BJ (cell line): Measurements from ENCODE around the gene BCAS1. TPM values are rescaled to one million over a fixed set of nuclear protein-coding genes. Genes with fewer than 3 reads are reported as not detected.
A peak's percentile ranks its signal among the peaks of the same experiment; 100 is the strongest.

Source experiments
- CTCF ChIA-PET: fragments of 350-600 bp; formaldehyde crosslinking; extraction: SDS; loops from one replicate; lab custom pipeline; 2021; ENCODE audit warnings: antibody characterized with exemption, inconsistent platforms; lab: Yijun Ruan, JAX
- POLR2A ChIA-PET: fragments of 300-600 bp; sonication (Branson Sonifier 250); formaldehyde crosslinking; extraction: SDS; loops from one replicate; lab custom pipeline; 2021; ENCODE audit warnings: antibody characterized with exemption; lab: Charles Lee
- DNase-seq: peaks from one replicate; pipeline ENCODE4 v3.0.0-alpha.2; 2011; ENCODE audit warnings: low read depth
- H3K27me3 ChIP-seq: 2 replicates; pipeline ENCODE4 v1.6.0; 2011; ENCODE audit warnings: low read length; ENCODE audit not compliant: control insufficient read depth, insufficient read depth
- H3K36me3 ChIP-seq: 2 replicates; pipeline ENCODE4 v1.5.1; 2011; ENCODE audit warnings: low read length; ENCODE audit not compliant: control insufficient read depth, insufficient read depth
- H3K4me3 ChIP-seq: 2 replicates; pipeline ENCODE4 v1.5.1; 2011; ENCODE audit warnings: low read depth, mild to moderate bottlenecking, control low read depth, low read length
- polyA plus RNA-seq: library from polyadenylated mRNA; depleted of rRNA; stranded (reverse); fragments of >200 nt; gene quantifications from 2 replicates; pipeline ENCODE4 v1.2.3, GENCODE V29; 2011
- TF ChIP-seq, protein P1 (sequence below): IDR thresholded peaks from 2 replicates; pipeline ENCODE4 v1.5.1; 2011; ENCODE audit warnings: low read depth, mild to moderate bottlenecking, control low read depth, inconsistent platforms, low read length, moderate library complexity; ENCODE audit not compliant: insufficient read depth

The BCAS1 gene
- polyA plus RNA-seq, 1 experiment = not detected

DNA sequence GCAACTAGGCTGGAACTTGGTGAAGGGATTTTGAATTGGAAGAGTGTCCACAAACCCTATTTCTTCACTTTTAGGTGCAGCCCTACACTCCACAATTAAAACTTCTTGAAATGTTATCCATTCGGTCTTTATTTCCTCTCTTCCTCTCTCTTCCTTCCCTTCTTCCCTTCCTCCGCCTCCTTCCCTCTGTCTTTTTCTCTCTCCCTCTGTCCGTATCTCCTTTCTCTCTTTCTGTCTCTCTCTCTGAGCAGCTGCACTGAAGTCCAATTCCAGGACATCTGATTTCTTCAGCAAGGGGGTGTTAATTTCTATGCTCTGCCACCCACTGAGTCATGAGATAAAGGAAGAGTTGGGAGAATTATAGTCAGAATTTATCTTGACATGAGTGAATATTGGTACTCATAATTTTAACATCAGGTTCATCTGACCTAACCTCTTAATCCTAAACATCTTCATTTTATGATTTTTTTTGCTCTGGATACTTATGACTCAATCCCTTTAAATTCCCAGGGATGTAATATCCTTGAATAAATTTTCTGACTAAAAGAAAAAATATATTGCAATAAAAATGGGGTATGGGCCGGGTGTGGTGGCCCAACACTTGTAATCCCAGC, 84.2 kb downstream of the BCAS1 start:
- TF ChIP-seq, protein P1, sequence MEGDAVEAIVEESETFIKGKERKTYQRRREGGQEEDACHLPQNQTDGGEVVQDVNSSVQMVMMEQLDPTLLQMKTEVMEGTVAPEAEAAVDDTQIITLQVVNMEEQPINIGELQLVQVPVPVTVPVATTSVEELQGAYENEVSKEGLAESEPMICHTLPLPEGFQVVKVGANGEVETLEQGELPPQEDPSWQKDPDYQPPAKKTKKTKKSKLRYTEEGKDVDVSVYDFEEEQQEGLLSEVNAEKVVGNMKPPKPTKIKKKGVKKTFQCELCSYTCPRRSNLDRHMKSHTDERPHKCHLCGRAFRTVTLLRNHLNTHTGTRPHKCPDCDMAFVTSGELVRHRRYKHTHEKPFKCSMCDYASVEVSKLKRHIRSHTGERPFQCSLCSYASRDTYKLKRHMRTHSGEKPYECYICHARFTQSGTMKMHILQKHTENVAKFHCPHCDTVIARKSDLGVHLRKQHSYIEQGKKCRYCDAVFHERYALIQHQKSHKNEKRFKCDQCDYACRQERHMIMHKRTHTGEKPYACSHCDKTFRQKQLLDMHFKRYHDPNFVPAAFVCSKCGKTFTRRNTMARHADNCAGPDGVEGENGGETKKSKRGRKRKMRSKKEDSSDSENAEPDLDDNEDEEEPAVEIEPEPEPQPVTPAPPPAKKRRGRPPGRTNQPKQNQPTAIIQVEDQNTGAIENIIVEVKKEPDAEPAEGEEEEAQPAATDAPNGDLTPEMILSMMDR = no peak
- CTCF ChIA-PET = no interaction called here

DNA sequence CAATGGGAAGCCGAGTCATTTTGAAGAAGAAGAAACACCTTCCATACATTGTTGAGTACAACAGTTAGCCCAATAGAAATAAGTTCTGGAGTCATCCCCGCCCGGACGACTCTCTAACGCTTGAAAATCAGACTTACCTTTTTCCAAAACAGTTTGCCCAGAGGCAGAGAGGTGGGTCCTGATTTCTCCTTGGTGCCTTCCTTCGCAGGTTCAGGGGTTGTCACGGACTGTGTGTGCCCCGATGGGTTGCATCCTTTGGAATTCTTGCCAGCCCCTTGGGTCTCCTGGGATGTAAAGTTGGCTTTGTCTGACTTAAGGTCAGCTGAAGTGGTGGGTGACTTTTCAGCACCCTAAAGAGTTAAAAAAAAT, 85.3 kb downstream of the BCAS1 start:
- TF ChIP-seq, protein P1 = no peak
- no peaks in the 10 kb centered on the region for H3K36me3 ChIP-seq
- no peak for DNase-seq
- no peaks in the 10 kb centered on the region for H3K27me3 ChIP-seq
- POLR2A ChIA-PET = no interaction called here
- H3K4me3 ChIP-seq = no peak overlapping the region
- CTCF ChIA-PET = no interaction called here

More for the DNA sequence above, 84.2 kb downstream of the BCAS1 start:
- POLR2A ChIA-PET = no interaction called here
- Histone ChIP-seq H3K27me3 (no peaks in the 10 kb centered on the region), H3K4me3 (no peak overlapping the region), H3K36me3 (no peaks in the 10 kb centered on the region)
- DNase-seq = no peak

DNA sequence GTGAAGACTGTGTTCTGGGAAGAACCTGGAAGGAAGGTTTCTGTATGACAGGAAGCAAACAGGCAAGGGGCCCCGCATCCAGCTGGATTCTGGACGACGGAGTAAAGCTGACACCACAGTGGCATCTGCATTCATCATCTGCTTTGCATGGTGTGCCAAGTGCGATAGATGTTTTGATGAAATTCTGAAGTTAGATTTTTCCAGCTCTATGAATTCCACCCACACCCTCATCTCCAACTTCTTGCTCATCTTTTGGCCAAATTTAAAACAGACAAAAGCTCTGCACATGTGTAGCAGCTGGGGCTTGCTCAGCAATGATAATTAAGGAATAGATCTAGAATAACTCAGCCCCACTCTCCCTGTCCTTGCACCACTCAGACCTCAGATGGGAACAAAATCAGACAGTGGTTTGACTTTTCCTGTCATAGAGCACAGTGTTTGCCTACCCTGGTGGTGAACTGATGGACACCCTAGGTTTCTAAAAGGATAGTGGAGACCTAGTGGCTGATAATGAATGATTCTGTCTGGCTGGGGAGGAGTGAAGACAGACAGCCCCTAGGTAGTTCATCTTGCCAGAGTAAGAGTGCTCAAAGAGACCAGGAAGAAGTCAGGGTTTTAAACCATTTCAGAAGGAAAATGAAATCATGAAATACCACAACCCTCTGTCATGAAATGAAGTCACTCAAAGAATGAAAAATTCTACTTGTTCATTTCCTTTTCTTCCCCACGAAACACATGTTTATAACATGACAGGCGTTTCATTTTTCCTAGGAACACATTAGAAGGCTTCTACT, 85.8 kb downstream of the BCAS1 start:
- Histone ChIP-seq H3K36me3 (no peaks in the 10 kb centered on the region), H3K4me3 (no peak overlapping the region), H3K27me3 (no peaks in the 10 kb centered on the region)
- TF ChIP-seq, protein P1 = no peak
- peak; percentile 27 for DNase-seq
- POLR2A ChIA-PET = no interaction called here
- CTCF ChIA-PET = interaction anchor here (0.8 kb wide), 1 partner anchor 11 kb away, joined by 3 read pairs; no protein-coding TSS in a partner anchor

DNA sequence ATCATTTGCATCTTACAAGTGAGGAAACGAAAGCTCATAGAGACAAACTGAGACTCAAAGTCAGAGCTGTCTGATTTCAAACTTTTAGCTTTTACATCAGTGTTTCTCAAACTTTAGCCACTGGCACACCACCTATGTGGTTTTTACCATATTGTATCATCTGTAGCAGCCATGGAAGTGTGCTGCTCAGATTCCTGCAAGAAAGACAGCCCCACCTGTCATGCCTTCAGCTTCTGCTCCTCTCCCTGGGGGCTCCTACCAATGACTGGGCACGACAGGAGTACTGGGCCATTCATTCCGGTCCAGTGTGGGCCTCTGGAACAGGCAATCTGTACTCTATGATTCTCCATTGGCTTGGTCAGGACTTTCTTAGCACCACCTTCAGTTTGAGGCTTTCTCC, 87.0 kb downstream of the BCAS1 start:
- no peak for DNase-seq
- no peak overlapping the region for H3K4me3 ChIP-seq
- ChIA-PET CTCF (interaction anchor here (0.8 to 1.5 kb wide), 2 partner anchors 10 to 16 kb away, joined by 3 read pairs; no protein-coding TSS in a partner anchor), POLR2A (no interaction called here)
- H3K36me3 ChIP-seq = no peaks in the 10 kb centered on the region
- TF ChIP-seq, protein P1 = no peak
- H3K27me3 ChIP-seq = no peaks in the 10 kb centered on the region

DNA sequence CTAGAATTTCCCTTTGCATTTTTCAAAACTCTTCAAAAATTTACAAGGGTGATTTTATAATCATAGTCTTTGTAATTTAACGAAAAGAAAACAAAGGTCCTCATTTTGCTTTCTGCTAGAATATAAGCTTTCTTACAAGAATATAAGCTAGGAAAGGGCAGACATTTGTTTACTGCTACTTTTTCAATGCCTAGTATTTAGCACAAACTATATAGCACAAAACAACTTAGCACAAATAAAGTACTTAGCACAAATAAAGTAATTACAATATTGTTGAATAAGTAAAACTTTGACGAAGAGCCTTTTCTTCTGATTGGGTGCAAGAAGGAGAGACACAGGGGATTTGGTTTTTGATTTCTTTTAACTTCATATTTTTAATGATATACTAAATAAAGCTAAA, 87.8 kb downstream of the BCAS1 start:
- no peak for DNase-seq
- H3K36me3 ChIP-seq = no peaks in the 10 kb centered on the region
- TF ChIP-seq, protein P1 = no peak
- ChIA-PET CTCF (interaction anchor here (0.6 to 1.5 kb wide), 2 partner anchors 17 to 1740 kb away, joined by 3 read pairs; no protein-coding TSS in a partner anchor), POLR2A (no interaction called here)
- no peak overlapping the region for H3K4me3 ChIP-seq
- H3K27me3 ChIP-seq = no peaks in the 10 kb centered on the region
